Measurements from ENCODE around the gene TEK.

The TEK gene

GRCh38 chr9:27125030-27125429, 16.0 kb downstream of the TEK start:
- DNase-seq: no peak

DNA sequence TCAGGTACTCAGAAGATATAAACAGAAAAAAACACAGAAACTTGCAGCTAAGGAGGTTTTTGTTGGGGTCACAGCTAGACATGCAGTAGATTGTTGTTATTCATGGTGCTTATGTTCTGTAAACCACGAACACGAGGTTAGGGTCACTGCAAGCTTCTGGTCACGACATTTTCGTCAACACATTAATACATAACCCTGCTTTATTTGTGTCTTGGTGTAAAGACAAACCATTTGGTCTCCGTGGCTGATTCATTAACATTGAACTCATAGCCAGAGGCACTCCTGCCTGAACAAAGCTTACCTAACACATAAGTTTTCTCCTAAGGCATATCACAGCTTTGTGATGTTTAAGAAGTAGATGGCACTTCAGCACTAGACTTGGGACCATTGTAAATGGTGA, 16.9 kb downstream of the TEK start:
- DNase-seq: no peak

GRCh38 chr9:27126670-27127069, 17.6 kb downstream of the TEK start:
- DNase-seq: no peak

GRCh38 chr9:27129221-27129620, 20.2 kb downstream of the TEK start:
- no peak for DNase-seq

DNA sequence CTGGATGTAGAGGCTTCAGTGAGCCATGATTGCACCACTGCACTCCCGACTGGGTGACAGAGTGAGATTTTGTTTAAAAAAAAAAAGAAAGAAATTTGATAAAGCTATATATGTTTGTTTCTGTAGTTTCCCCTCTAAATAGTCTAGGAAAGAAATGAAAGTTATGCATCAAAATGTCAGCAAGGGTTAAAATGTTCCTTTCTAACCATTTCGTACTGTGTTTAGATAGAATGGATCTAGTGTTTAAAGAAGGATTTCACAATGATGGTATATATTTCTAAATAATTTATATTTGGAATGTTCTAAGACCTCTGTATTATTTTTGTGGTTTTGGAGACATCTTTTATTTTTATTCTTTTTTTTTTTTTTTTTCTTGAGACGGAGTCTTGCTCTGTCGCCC, 22.7 kb downstream of the TEK start:
- no peak for DNase-seq

GRCh38 chr9:27133817-27134216, 24.8 kb downstream of the TEK start:
- no peak for DNase-seq

DNA sequence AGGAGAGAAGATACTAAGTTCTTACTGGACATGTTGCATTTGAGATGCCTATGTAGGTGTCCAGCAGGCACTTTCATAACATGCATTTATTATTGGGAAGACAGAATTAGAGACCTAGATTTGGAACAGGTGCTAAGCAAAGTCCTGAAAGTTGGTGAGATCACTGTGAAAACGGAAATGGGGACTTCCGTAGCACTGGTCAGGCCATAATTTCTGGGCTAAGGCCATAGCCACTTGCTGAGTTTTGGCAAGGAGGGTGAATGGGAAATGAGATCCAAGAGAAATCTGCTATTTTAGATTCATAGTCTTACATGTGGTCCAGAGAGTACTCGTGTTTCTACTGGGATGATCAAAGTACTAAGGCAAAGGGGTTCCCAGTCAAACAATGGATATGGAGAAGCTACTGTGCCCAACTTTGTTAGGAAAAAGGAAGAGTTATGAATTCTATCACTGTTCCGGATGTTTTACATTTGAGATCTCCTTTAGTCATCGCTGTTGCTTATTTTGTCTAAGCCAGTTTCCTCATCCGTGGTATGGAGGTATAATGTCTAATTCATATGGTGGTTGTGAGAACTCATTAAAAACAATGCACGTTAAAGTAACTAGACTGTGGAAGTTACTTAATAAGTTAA, 33.4 kb downstream of the TEK start:
- DNase-seq: no peak

GRCh38 chr9:27145143-27145542, 36.1 kb downstream of the TEK start:
- no peak for DNase-seq

- no peak for DNase-seq
Observed at GRCh38 chr9:27149651-27150050, 40.6 kb downstream of the TEK start.

- DNase-seq: no peak
Observed at GRCh38 chr9:27150746-27151406, 41.9 kb downstream of the TEK start.

GRCh38 chr9:27151693-27152404, 42.8 kb downstream of the TEK start:
- DNase-seq: no peak

- DNase-seq: no peak
Observed at GRCh38 chr9:27152405-27152718, 43.3 kb downstream of the TEK start.

GRCh38 chr9:27154908-27155307, 45.9 kb downstream of the TEK start:
- no peak for DNase-seq

GRCh38 chr9:27157097-27157496, 48.1 kb downstream of the TEK start:
- DNase-seq: no peak

- no peak for DNase-seq
Observed at GRCh38 chr9:27157736-27158135, 48.7 kb downstream of the TEK start.

DNA sequence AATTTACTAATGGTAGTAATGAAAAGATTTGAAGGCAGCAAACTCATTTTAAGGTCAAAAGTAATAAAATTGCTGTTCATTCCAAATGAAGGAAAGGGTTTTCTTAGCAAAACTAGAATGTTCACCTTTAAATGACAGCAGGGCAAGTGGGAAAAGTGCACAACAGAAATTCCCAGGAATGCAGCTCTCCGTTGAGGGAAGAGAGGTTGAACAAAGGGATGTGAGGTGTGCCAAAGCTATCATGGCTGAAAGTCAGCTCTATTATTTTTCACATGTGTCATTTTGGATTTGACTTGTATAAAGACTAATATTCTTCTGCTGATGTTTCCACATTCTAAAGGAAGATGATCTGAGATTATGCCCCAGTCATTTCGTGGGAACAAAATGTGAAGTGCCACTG, 51.6 kb downstream of the TEK start:
- no peak for DNase-seq

DNA sequence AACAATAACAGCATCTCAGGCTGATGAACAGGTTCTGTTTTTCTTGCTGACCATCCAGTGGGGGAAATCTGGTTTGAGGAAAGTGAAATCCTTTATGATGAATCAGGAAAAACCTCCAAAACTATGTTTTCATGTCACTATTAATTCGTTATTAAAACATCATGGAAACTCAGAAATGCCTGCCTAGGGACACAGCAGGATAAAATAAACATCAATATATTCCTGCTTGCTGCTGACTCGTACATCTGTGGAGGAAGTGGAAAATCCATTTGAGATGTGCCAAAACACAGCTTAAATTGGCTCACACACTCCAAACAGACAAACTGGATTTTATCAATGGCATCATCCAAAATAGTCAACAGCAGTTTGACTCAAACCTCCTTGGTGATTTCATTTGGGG, 53.0 kb downstream of the TEK start:
- no peak for DNase-seq

DNA sequence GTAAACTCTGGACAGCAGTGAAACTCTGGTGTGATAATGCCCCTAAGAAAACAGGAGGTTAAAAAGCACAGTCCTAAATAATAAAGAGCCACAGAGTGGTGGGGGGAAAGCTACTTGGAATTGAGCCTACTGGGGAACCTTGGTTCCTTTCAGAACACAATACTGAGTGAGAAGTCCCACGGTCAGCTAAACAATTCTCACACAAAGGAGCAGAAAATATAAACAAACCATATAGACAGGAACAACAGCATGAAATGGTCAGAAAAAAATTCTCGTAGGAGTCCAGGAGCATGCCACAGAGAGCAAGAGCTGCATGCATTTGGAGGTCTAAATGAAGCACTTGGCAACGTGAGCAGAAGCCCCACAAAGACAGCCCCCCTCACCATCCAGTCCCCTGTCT, 56.0 kb downstream of the TEK start:
- DNase-seq: no peak

GRCh38 chr9:27165670-27166069, 56.6 kb downstream of the TEK start:
- DNase-seq: no peak

- no peak for DNase-seq
Observed at GRCh38 chr9:27168496-27168895, 59.5 kb downstream of the TEK start.

DNA sequence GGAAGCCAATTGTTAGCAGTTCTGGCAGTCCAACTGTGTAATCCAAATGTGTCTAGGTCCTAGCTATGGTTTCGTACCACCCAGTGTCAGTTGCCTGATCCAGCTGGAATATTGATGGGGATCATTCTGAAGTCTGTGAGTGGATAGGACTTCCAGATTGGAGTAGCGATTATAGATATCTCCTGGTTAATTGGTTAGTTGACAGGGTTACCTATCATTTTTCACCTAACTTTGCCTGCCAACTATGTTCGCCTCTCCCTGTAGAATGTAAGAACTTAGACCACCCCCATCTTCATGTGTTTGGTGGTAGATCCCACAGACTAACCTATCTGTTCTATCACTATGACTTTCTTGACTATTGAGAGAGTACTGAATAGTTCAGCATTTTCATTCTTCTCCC, 59.9 kb downstream of the TEK start:
- no peak for DNase-seq

GRCh38 chr9:27176971-27177370, 67.9 kb downstream of the TEK start:
- no peak for DNase-seq

DNA sequence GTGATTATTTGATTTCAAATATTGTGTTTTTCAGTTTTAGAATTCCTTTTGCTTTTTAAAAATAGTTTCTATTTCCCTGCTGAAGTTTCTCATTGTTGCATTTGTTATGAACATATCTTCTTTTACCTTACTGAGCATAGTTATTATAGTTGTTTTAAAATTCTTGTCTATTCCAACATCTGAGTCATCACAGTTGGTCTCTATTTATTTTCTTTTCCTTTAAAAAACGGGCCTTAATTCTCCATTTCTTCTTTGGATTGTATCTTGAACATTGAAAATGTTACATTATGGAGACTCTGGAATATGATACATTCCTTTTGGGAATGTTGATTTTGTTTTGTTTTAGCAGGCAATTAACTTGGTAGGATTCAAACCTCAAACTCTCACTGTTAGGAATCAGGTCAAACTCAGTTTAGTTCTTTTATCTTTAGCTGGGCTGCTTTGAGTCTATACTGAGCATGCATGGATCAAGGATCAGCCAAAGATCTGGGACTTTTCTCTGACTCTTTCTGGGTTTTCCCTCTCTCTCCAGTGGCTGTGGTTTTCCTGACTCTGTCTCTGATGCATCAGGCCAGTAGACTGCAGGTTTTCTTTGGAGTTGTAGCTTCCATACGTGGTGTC, 70.3 kb downstream of the TEK start:
- DNase-seq: no peak

DNA sequence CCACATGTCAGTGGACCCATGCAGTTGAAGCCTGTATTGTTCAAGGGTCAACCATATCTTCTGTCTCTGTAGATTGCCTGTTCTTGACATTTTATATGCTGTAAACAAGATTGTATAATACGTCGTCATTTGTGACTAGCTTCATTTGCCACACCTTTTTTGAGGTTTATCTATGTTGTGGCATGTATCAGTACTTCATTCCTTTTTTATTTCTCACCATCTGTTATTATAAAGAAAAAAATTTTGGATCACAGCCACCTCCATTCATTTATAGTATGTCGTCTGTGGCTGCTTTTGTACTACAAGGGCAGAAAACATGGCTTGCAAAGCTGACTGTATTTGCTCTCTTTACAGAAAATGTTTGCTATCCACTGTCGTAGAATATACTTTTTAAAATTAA, 72.4 kb downstream of the TEK start:
- DNase-seq: no peak
